Limb (tissue), 2 donors: ENCODE data around the gene ZBTB1.
"Not testable (repeated sequence)": the region's sequence is repeated elsewhere in the genome, so short reads cannot be mapped to it uniquely, and the experiment has no call there.

Experiments
- DNase-seq, 2 donors: peaks; one replicate each; pipeline ENCODE4 v3.0.0-alpha.2; 2016; ENCODE audit errors: extremely low spot score in 2 of 2

The ZBTB1 gene

GRCh38 chr14:64495252-64495651 is 9.3 kb upstream of the ZBTB1 start:
- no peak for DNase-seq

GRCh38 chr14:64496764-64497163 is 7.8 kb upstream of the ZBTB1 start:
- no peak for DNase-seq

DNA sequence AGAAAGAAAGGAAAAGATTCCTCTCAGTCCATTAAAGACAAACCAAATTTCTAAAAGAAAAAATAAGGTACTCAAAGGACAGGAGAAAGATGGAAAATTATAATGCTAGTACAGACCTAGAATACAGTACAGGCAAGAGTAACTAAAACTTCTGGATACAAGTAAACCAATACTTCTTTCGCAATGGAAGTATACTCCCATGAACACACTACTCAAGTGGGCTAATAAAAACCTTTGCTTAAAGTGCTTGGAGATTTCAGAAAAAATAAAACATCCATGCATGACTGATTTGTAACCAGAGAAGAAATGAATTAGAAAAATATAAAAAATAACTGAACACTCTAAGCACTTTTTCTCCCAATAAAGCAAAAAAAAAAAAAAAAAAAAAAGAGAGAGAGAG is 4.5 kb upstream of the ZBTB1 start:
- DNase-seq = no peak

DNA sequence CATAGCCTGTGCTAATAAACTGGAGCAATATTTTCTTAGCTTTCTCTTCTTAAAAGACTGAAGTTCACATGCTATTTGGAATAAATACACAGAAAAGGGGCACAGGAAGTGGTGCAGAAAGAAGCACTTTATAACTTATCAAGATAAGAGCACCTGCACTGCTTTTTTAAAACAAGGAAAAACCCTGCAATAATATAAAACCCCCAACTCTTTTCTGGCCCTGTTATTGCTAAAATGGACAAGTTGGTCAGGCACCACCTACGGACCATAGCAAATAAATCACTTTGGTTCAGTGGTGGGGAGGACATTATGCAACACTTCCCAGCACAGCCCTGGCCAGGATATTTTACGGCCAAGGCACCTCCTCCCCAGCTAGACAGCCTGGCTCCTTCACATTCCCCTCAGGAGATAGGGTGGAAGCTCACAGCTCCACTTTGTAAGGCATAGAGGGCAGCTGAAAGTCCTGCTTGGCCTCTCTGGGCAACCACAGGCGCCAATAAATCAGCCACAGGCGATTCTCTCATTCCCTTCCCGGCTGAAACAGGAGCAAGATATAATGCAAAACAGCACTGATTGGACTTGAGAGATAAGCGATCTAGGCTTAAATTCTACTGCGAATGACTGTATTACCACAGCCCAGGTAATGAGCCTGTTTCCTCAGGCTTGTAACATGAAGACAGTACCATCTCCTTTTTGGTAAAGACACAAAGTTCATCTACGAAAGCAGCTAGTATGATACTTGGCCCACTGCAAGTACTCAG is 3.0 kb upstream of the ZBTB1 start:
- peak in 1 of 2 donors; percentile 33 for DNase-seq

DNA sequence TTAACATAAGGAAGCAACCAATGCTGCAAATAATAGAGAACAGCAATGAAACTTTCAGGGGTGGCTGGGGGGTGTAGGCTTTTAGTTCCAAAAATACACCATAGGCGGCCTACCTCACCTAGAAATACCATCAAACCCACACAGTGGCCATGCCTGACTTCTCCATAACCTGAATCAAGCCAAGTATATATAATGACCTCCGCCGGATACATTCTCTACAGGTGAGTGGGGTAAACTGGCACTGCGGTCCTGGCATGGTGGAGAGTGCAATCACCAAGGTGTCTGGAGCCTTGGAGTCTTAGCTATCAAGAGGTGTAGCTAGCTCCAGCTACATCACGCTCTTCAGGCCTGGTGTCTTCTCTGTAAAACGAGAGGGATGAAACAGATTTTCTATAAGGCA is 2.1 kb upstream of the ZBTB1 start:
- DNase-seq = no peak

DNA sequence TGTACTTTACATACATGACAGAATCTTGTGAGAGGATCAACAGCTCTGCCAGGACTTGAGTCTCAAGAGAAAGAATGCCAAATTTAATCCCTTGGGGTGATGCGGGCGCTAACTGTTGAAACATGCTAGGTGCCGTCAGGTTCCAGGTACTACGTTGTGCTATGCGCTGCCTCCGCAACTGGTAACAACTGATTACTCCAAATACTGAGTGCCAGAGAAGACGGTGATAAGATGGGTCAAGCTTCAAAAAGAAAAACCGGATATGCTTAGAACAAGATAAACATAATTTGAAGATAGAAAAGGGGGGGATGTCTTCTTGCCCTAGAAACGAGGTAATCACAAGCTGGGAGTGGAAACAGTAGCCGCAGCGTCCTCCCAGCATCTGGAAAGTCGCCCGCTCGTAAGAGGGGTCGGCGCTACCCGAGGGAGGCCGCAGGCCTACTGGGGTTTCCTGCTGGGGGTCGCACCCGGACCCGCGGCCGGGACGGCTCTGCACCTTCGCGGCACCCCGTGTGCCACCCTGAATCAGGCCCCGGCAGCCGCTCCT is 1.6 kb upstream of the ZBTB1 start:
- DNase-seq = peak in 1 of 2 donors; percentile 28

DNA sequence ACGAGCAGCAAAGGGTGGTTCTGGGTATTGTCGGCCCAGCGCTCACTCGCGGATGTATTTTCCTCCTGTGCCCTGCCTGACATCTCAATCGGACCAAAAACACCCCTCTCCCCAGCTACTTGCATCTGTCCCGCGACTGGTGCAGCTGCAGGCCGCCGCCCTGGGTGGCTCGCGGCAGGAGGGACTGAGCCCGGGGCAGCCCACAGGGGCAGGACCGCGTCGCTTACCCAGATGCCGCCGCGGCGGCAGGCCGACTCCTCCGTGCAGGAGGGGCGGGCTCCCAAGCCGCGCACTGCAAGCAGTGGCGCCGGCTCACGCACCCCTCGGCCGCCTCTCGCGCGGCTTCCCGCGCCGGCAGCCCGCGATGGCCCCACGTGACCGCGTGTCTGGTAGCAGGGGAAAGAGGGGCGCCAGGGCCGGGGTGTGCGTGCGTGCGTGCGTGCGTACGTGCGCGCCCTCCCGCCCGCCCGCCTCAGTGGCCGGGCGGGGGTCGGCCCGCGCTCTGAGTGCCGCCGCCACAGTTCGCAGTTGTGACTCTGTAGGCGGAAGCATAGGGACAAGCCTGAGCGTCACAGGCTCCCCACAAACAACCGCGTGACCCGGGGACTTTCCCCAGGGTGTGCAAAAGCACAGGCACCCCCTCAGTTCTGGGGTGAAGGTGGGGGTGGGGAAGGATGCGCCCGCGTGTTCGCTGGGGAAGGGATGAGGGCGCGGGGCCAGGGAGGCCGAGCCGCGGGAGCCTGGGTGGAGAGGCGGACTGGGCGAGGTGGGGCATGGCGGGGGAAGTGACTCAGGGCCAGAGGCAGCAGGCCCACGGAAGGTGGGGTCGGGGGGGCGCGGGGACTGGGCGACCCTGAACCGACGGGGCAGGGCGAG is 898 bp upstream of the ZBTB1 start, which contains the start of gene ZBTB25:
TSS of gene ZBTB25 (minus strand) at position 405 of the 876 bp plus-strand sequence. CDS start 13,305 bp downstream, outside the sequence.
- peak; percentile 92 to 96 for DNase-seq

- peak; percentile 89 to 94 for DNase-seq
Observed at GRCh38 chr14:64504897-64505794, 576 bp downstream of the ZBTB1 start.

DNA sequence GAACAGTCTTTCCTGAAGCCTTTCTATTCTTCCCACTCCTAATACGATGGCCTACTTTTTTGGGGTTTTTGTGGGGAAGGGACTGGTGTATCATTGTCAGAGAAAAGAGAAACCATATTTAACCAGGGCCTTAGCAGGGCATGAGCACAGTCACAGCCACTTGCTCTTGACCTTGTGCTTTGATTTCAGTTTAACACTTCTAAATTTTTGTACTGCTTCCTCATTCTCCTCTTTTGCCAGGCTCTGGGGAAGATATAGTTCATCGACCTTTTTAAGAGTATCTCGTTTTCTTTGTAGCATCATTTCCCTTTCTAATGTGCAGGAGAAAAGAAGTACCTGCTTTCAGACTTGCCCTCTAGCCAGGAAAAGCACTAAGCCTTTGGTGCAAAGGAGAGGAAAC is 2.2 kb downstream of the ZBTB1 start:
- no peak for DNase-seq

GRCh38 chr14:64507376-64508156 is 3.0 kb downstream of the ZBTB1 start:
- DNase-seq = no peak

GRCh38 chr14:64508215-64508776 is 3.7 kb downstream of the ZBTB1 start:
- DNase-seq = no peak

- DNase-seq = no peak
Observed at GRCh38 chr14:64509036-64509435, 4.5 kb downstream of the ZBTB1 start.

- DNase-seq = peak; percentile 66 to 70
Observed at GRCh38 chr14:64510825-64511671, 6.5 kb downstream of the ZBTB1 start.

DNA sequence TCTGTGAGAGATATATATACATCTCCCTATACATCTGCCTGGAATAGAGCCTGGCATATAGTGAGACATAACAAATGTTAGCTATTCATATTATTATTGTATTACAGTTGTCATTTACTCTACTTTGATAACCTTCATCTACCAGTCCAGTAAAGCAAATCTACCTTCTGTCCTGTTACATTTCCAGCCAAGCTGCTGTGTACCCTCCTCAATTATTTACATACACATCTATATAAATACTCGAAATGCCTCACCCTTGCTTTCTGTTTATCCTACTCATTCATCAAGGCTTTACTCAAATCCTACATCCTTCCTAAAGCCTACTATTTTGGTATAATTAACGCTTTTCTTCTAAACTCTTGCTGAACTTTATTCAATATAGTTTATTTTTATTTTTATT is 8.7 kb downstream of the ZBTB1 start:
- DNase-seq = no peak

GRCh38 chr14:64515053-64515452 is 10.5 kb downstream of the ZBTB1 start:
- DNase-seq = no peak

- DNase-seq = no peak
Observed at GRCh38 chr14:64516969-64517368, 12.4 kb downstream of the ZBTB1 start.

GRCh38 chr14:64517667-64518066 is 13.1 kb downstream of the ZBTB1 start:
- DNase-seq = not testable (repeated sequence)

DNA sequence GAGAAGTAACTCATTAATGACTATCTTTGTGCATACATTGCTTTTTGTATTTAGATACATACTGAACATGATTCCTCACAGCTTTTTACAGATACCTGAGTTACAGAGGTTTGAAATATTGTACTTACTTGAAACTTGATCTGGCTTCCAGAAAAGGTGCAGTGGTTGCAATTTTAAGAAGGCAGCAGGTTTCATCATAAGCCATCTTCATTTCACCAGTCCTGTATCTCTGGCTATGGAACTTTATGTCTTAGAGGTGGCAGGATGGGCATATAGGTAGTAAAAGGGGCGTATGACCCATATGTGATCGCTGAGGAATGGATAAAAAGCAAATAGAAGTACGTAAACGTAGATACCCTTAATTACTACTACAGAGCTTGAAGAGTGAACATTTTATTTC is 13.7 kb downstream of the ZBTB1 start:
- no peak for DNase-seq

DNA sequence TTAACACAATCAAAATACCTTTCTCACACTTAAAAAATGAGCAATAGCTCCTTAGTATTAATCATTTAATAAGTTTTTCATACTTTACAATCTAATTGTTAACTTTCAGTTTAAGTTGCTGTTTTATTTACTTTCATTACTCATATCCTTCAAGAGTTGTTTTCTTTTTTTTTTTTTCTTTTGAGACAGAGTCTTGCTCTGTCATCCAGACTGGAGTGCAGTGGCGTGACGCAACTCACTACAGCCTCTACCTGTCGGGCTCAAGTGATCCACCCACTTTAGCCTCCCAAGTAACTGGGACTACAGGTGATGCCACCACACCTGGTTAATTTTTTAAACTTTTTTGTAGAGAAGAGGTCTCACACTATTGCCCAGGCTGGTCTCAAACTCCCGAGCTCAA is 16.1 kb downstream of the ZBTB1 start:
- DNase-seq = no peak
